Measurements from ENCODE around the gene SNX18.

DNA sequence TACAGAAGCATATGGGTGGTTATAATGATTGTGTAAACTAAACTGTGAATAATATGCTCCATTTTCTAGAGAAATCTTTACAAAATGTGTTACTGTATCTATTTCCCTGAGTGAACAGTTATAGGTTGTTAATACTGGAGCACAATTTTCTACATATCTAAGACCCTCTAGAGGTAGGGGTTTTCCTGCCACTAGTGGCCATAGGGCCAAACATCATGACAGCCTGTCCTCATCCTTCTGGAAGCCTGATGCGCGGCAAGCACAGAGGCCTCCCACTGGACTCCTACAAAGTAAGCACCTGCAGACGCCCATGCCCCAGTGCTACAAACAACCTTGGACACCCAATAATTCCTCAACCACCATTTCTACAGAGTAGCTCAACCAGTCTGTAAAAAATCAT, 1.9 kb upstream of the SNX18 start:
- TF ChIP-seq, protein P1, sequence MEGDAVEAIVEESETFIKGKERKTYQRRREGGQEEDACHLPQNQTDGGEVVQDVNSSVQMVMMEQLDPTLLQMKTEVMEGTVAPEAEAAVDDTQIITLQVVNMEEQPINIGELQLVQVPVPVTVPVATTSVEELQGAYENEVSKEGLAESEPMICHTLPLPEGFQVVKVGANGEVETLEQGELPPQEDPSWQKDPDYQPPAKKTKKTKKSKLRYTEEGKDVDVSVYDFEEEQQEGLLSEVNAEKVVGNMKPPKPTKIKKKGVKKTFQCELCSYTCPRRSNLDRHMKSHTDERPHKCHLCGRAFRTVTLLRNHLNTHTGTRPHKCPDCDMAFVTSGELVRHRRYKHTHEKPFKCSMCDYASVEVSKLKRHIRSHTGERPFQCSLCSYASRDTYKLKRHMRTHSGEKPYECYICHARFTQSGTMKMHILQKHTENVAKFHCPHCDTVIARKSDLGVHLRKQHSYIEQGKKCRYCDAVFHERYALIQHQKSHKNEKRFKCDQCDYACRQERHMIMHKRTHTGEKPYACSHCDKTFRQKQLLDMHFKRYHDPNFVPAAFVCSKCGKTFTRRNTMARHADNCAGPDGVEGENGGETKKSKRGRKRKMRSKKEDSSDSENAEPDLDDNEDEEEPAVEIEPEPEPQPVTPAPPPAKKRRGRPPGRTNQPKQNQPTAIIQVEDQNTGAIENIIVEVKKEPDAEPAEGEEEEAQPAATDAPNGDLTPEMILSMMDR (IDR thresholded peaks at IDR 0.05): no peak
- no peak for TF ChIP-seq EZH2 (IDR thresholded peaks at IDR 0.05; ENCODE audit: borderline replicate concordance, insufficient read depth, low read depth, low read length, poor library complexity, severe bottlenecking)
